Effector memory CD8-positive, alpha-beta T cell (primary cell): Measurements from ENCODE around the gene NEURL1.

Experiments used
- ATAC-seq: fragments of 150-1000 bp; cut with Tn5 transposase; replicated peaks from 2 replicates; pipeline ENCODE4 v1.10.0; 2021; ENCODE audit warnings: mild to moderate bottlenecking, moderate library complexity
- DNase-seq, 3 experiments: peaks; one replicate each; pipeline ENCODE4 v3.0.0; 2021
- H3K27ac Mint-ChIP-seq, 2 donors: one replicate each; pipeline ENCODE4 v1.8.0; 2022; ENCODE audit warnings: mild to moderate bottlenecking in 2 of 2, mixed read lengths in 2 of 2, moderate library complexity in 2 of 2
- H3K27me3 Mint-ChIP-seq, 2 donors: one replicate each; pipeline ENCODE4 v1.8.0; 2022; ENCODE audit warnings: mixed read lengths in 2 of 2
- H3K36me3 Mint-ChIP-seq: one replicate; pipeline ENCODE4 v1.8.0; 2022; ENCODE audit warnings: mild to moderate bottlenecking, moderate library complexity, mixed read lengths; ENCODE audit not compliant: insufficient read depth
- H3K4me1 Mint-ChIP-seq, 2 donors: one replicate each; pipeline ENCODE4 v1.8.0; 2022; ENCODE audit warnings: low read depth in 2 of 2, mixed read lengths in 2 of 2
- H3K4me3 Mint-ChIP-seq, 2 donors: one replicate each; pipeline ENCODE4 v1.8.0; 2022; ENCODE audit warnings: mild to moderate bottlenecking in 2 of 2, mixed read lengths in 2 of 2, moderate library complexity in 2 of 2
- H3K9me3 Mint-ChIP-seq, 2 donors: one replicate each; pipeline ENCODE4 v1.8.0; 2022; ENCODE audit warnings: mixed read lengths in 2 of 2

Gene NEURL1

GRCh38 chr10:103564116-103564501, 70.6 kb downstream of the NEURL1 start:
- Mint-ChIP-seq H3K4me3 (no peak overlapping the region), H3K27me3 (peaks cover 9 to 61% of the 10 kb centered on the region in 2 donors), H3K27ac (no peak overlapping the region), H3K4me1 (no peaks in the 10 kb centered on the region), H3K9me3 (no peaks in the 10 kb centered on the region), H3K36me3 (no peaks in the 10 kb centered on the region)
- no peak for DNase-seq
- ATAC-seq: no peak

GRCh38 chr10:103564776-103565520, 71.4 kb downstream of the NEURL1 start:
- no peak for ATAC-seq
- Mint-ChIP-seq H3K27me3 (peaks cover 16 to 61% of the 10 kb centered on the region in 2 donors), H3K4me3 (no peak overlapping the region), H3K9me3 (no peaks in the 10 kb centered on the region), H3K36me3 (no peaks in the 10 kb centered on the region), H3K4me1 (no peaks in the 10 kb centered on the region), H3K27ac (no peak overlapping the region)
- DNase-seq: no peak

- ATAC-seq: no peak
- Mint-ChIP-seq H3K27me3 (peaks cover 22 to 55% of the 10 kb centered on the region in 2 donors), H3K36me3 (no peaks in the 10 kb centered on the region), H3K4me1 (no peaks in the 10 kb centered on the region), H3K27ac (no peak overlapping the region), H3K4me3 (no peak overlapping the region), H3K9me3 (no peaks in the 10 kb centered on the region)
- no peak for DNase-seq
Observed at GRCh38 chr10:103566536-103566935, 73.0 kb downstream of the NEURL1 start.

- H3K4me1 Mint-ChIP-seq: no peaks in the 10 kb centered on the region
- ATAC-seq: no peak
- no peak overlapping the region for H3K27ac Mint-ChIP-seq
- no peaks in the 10 kb centered on the region for H3K36me3 Mint-ChIP-seq
- DNase-seq: no peak
- H3K4me3 Mint-ChIP-seq: peak overlapping the region in 1 of 2 donors; percentile 17
- H3K9me3 Mint-ChIP-seq: no peaks in the 10 kb centered on the region
- peaks cover 24 to 49% of the 10 kb centered on the region in 2 donors for H3K27me3 Mint-ChIP-seq
Observed at GRCh38 chr10:103568505-103568904, 75.0 kb downstream of the NEURL1 start.

GRCh38 chr10:103569896-103570295, 76.4 kb downstream of the NEURL1 start:
- no peaks in the 10 kb centered on the region for H3K36me3 Mint-ChIP-seq
- DNase-seq (no peak), ATAC-seq (no peak)
- no peak overlapping the region for H3K4me3 Mint-ChIP-seq
- no peak overlapping the region for H3K27ac Mint-ChIP-seq
- H3K4me1 Mint-ChIP-seq: no peaks in the 10 kb centered on the region
- no peaks in the 10 kb centered on the region for H3K9me3 Mint-ChIP-seq
- peaks cover 25 to 52% of the 10 kb centered on the region in 2 donors for H3K27me3 Mint-ChIP-seq

GRCh38 chr10:103570844-103571655, 77.5 kb downstream of the NEURL1 start:
- ATAC-seq (no peak), DNase-seq (no peak)
- H3K4me1 Mint-ChIP-seq: no peaks in the 10 kb centered on the region
- peaks cover 30 to 52% of the 10 kb centered on the region in 2 donors for H3K27me3 Mint-ChIP-seq
- H3K4me3 Mint-ChIP-seq: no peak overlapping the region
- H3K27ac Mint-ChIP-seq: no peak overlapping the region
- no peaks in the 10 kb centered on the region for H3K36me3 Mint-ChIP-seq
- no peaks in the 10 kb centered on the region for H3K9me3 Mint-ChIP-seq

- peaks cover 30 to 57% of the 10 kb centered on the region in 2 donors for H3K27me3 Mint-ChIP-seq
- no peak for ATAC-seq
- DNase-seq: no peak
- no peaks in the 10 kb centered on the region for H3K4me1 Mint-ChIP-seq
- no peak overlapping the region for H3K4me3 Mint-ChIP-seq
- H3K27ac Mint-ChIP-seq: no peak overlapping the region
- H3K9me3 Mint-ChIP-seq: no peaks in the 10 kb centered on the region
- no peaks in the 10 kb centered on the region for H3K36me3 Mint-ChIP-seq
Observed at GRCh38 chr10:103571656-103571975, 78.1 kb downstream of the NEURL1 start.

- no peak for ATAC-seq
- H3K27me3 Mint-ChIP-seq: peaks cover 30 to 63% of the 10 kb centered on the region in 2 donors
- H3K4me3 Mint-ChIP-seq: no peak overlapping the region
- no peak overlapping the region for H3K27ac Mint-ChIP-seq
- no peaks in the 10 kb centered on the region for H3K9me3 Mint-ChIP-seq
- DNase-seq: no peak
- H3K4me1 Mint-ChIP-seq: no peaks in the 10 kb centered on the region
- no peaks in the 10 kb centered on the region for H3K36me3 Mint-ChIP-seq
Observed at GRCh38 chr10:103572347-103573204, 79.1 kb downstream of the NEURL1 start.

GRCh38 chr10:103573205-103573487, 79.6 kb downstream of the NEURL1 start:
- DNase-seq (no peak), ATAC-seq (no peak)
- H3K9me3 Mint-ChIP-seq: no peaks in the 10 kb centered on the region
- no peak overlapping the region for H3K4me3 Mint-ChIP-seq
- H3K4me1 Mint-ChIP-seq: no peaks in the 10 kb centered on the region
- no peaks in the 10 kb centered on the region for H3K36me3 Mint-ChIP-seq
- peaks cover 30 to 58% of the 10 kb centered on the region in 2 donors for H3K27me3 Mint-ChIP-seq
- no peak overlapping the region for H3K27ac Mint-ChIP-seq

GRCh38 chr10:103574097-103575061, 80.9 kb downstream of the NEURL1 start:
- H3K9me3 Mint-ChIP-seq: no peaks in the 10 kb centered on the region
- no peaks in the 10 kb centered on the region for H3K4me1 Mint-ChIP-seq
- H3K4me3 Mint-ChIP-seq: no peak overlapping the region
- H3K27me3 Mint-ChIP-seq: peaks cover 24 to 50% of the 10 kb centered on the region in 2 donors
- DNase-seq (no peak), ATAC-seq (no peak)
- no peak overlapping the region for H3K27ac Mint-ChIP-seq
- H3K36me3 Mint-ChIP-seq: no peaks in the 10 kb centered on the region

- Mint-ChIP-seq H3K27me3 (peaks cover 13 to 39% of the 10 kb centered on the region in 2 donors), H3K36me3 (no peaks in the 10 kb centered on the region), H3K4me1 (no peaks in the 10 kb centered on the region), H3K9me3 (no peaks in the 10 kb centered on the region), H3K4me3 (no peak overlapping the region), H3K27ac (no peak overlapping the region)
- ATAC-seq (no peak), DNase-seq (no peak)
Observed at GRCh38 chr10:103575416-103576075, 82.0 kb downstream of the NEURL1 start.

GRCh38 chr10:103576076-103576471, 82.6 kb downstream of the NEURL1 start:
- Mint-ChIP-seq H3K27ac (no peak overlapping the region), H3K4me1 (no peaks in the 10 kb centered on the region), H3K9me3 (no peaks in the 10 kb centered on the region), H3K4me3 (no peak overlapping the region), H3K27me3 (peaks cover 12 to 35% of the 10 kb centered on the region in 2 donors), H3K36me3 (no peaks in the 10 kb centered on the region)
- no peak for ATAC-seq
- DNase-seq: no peak
